Prostate gland (tissue), 2 donors: ENCODE measurements around the gene EDRF1.

Experiments
- POLR2A ChIP-seq: fragments of 450-650 bp; IDR thresholded peaks from one replicate; pipeline ENCODE4 v1.6.1; 2016; ENCODE audit warnings: antibody characterized with exemption, mild to moderate bottlenecking
- POLR2AphosphoS5 ChIP-seq: sonication (generic); formaldehyde crosslinking; IDR thresholded peaks from one replicate; pipeline ENCODE4 v1.6.1; 2017; ENCODE audit warnings: antibody characterized with exemption
- TF ChIP-seq, protein P1 (sequence below), 4 experiments: fragments of 200-600 bp in 2 of 4; fragments of 450-650 bp in 2 of 4; sonication (generic) in 2 of 4; IDR thresholded peaks; 1 replicate in 3 of 4; 2 replicates in 1 of 4; pipeline ENCODE4 v1.5.1; 2016 to 2019; ENCODE audit warnings: antibody characterized with exemption in 4 of 4, mild to moderate bottlenecking in 2 of 4, moderate library complexity in 2 of 4

DNA sequence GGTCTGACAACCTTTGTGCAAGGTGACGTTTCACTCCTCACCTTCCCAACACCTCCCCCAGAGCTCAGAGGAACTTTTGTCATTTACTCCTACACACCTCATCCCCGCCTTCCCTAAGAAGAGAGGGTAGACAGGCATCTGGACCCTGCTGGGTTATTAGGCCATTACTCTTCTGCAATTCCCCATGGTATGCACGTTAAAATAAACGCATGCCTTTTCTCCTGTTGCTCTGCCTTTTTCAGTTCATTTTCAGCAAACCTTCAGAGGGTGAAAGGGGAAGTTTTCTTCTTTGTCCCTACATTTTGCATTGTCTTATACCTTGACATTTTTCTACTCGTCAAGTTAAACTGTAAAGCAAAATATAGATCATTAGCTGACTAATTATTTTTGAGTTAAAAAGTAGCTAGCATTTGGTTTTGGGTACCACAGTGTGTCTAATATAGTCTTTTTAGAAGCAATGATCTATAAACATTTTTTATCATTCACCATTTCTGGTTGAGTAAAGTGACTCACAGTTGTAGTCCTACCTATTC, 10.5 kb upstream of the EDRF1 start:
- TF ChIP-seq, protein P1, sequence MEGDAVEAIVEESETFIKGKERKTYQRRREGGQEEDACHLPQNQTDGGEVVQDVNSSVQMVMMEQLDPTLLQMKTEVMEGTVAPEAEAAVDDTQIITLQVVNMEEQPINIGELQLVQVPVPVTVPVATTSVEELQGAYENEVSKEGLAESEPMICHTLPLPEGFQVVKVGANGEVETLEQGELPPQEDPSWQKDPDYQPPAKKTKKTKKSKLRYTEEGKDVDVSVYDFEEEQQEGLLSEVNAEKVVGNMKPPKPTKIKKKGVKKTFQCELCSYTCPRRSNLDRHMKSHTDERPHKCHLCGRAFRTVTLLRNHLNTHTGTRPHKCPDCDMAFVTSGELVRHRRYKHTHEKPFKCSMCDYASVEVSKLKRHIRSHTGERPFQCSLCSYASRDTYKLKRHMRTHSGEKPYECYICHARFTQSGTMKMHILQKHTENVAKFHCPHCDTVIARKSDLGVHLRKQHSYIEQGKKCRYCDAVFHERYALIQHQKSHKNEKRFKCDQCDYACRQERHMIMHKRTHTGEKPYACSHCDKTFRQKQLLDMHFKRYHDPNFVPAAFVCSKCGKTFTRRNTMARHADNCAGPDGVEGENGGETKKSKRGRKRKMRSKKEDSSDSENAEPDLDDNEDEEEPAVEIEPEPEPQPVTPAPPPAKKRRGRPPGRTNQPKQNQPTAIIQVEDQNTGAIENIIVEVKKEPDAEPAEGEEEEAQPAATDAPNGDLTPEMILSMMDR (IDR thresholded peaks at IDR 0.05): no peak
- TF ChIP-seq POLR2AphosphoS5: no peak
- TF ChIP-seq POLR2A: no peak
